ENCODE data around the gene TMEM181. TPM values are rescaled to one million over a fixed set of nuclear protein-coding genes. Genes with fewer than 3 reads are reported as not detected.
A peak's percentile ranks its signal among the peaks of the same experiment; 100 is the strongest.

Gene TMEM181
- total and polyA plus RNA-seq, 2 of the 13 experiments (the other 11 are each of a cell fraction or from before 2014, with no cell fraction given) = 59.1 to 108 TPM

DNA sequence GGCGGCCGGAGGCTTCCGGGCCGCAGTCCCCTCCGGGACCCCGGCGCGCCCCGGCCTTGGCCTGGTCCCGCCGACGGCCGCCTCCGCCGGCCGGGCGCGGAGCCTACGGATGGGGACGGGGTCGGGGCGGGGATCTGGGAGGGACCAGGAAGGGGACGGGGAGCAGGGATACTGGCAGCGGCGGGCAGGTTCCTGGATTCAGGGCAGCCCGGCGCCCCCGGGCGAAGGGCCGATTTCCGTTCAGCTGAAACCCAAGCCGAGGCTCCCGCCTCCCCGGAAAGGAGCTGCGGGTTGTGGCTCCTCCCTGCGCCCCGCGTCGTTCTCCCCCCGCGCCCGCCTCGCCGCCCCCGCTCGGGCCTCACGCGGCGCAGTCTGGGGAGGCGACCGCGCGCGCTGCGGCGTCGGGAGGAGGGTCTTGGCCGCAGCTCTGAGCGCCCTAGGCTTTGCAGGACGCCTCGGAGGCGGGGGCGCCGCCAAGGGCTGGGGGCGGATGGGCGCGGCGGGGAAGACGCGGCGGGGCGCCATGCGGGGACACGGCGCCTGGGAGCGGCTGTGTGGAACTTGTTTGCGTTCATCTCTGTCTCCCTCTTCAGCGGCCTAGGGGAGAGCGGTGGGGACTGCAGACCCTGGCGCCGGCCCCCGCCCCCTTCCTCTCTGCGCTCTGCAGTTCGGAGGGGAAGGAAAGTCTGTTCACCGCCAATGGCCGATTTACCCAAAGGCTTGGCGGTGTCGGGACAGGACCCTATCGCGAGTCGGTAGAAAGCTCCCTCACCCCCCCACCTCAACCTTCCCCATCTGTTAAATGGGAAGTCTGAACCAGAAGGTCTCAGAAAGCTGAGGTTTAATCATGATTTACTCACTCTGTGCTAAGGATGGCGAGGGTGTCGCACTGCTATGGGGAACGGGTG lies 22.7 kb upstream of the TMEM181 start (continued):
- TF ChIP-seq, protein P1, sequence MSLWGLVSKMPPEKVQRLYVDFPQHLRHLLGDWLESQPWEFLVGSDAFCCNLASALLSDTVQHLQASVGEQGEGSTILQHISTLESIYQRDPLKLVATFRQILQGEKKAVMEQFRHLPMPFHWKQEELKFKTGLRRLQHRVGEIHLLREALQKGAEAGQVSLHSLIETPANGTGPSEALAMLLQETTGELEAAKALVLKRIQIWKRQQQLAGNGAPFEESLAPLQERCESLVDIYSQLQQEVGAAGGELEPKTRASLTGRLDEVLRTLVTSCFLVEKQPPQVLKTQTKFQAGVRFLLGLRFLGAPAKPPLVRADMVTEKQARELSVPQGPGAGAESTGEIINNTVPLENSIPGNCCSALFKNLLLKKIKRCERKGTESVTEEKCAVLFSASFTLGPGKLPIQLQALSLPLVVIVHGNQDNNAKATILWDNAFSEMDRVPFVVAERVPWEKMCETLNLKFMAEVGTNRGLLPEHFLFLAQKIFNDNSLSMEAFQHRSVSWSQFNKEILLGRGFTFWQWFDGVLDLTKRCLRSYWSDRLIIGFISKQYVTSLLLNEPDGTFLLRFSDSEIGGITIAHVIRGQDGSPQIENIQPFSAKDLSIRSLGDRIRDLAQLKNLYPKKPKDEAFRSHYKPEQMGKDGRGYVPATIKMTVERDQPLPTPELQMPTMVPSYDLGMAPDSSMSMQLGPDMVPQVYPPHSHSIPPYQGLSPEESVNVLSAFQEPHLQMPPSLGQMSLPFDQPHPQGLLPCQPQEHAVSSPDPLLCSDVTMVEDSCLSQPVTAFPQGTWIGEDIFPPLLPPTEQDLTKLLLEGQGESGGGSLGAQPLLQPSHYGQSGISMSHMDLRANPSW (CRISPR knock-in tag; IDR thresholded peaks at IDR 0.05; ENCODE audit: borderline replicate concordance) = no peak
- TF ChIP-seq ZNF616 (CRISPR knock-in tag; IDR thresholded peaks at IDR 0.05; ENCODE audit: low read depth) = peak; percentile 53; the same call in 1 of the 2 replicates
- TF ChIP-seq DNMT1 (CRISPR knock-in tag; IDR thresholded peaks at IDR 0.05) = 0 out of 2 replicates have a peak, but pooled peaks have one; percentile 23
- TF ChIP-seq, protein P2, sequence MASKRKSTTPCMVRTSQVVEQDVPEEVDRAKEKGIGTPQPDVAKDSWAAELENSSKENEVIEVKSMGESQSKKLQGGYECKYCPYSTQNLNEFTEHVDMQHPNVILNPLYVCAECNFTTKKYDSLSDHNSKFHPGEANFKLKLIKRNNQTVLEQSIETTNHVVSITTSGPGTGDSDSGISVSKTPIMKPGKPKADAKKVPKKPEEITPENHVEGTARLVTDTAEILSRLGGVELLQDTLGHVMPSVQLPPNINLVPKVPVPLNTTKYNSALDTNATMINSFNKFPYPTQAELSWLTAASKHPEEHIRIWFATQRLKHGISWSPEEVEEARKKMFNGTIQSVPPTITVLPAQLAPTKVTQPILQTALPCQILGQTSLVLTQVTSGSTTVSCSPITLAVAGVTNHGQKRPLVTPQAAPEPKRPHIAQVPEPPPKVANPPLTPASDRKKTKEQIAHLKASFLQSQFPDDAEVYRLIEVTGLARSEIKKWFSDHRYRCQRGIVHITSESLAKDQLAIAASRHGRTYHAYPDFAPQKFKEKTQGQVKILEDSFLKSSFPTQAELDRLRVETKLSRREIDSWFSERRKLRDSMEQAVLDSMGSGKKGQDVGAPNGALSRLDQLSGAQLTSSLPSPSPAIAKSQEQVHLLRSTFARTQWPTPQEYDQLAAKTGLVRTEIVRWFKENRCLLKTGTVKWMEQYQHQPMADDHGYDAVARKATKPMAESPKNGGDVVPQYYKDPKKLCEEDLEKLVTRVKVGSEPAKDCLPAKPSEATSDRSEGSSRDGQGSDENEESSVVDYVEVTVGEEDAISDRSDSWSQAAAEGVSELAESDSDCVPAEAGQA (IDR thresholded peaks at IDR 0.05; ENCODE audit: low read depth) = no peak
- TF ChIP-seq, protein P2 (CRISPR knock-in tag; IDR thresholded peaks at IDR 0.05; ENCODE audit: borderline replicate concordance) = peak; percentile 49; the same call in 1 of the 2 replicates
- TF ChIP-seq ZNF570 (CRISPR knock-in tag; IDR thresholded peaks at IDR 0.05; ENCODE audit: borderline replicate concordance) = no peak
- TF ChIP-seq, protein P3, sequence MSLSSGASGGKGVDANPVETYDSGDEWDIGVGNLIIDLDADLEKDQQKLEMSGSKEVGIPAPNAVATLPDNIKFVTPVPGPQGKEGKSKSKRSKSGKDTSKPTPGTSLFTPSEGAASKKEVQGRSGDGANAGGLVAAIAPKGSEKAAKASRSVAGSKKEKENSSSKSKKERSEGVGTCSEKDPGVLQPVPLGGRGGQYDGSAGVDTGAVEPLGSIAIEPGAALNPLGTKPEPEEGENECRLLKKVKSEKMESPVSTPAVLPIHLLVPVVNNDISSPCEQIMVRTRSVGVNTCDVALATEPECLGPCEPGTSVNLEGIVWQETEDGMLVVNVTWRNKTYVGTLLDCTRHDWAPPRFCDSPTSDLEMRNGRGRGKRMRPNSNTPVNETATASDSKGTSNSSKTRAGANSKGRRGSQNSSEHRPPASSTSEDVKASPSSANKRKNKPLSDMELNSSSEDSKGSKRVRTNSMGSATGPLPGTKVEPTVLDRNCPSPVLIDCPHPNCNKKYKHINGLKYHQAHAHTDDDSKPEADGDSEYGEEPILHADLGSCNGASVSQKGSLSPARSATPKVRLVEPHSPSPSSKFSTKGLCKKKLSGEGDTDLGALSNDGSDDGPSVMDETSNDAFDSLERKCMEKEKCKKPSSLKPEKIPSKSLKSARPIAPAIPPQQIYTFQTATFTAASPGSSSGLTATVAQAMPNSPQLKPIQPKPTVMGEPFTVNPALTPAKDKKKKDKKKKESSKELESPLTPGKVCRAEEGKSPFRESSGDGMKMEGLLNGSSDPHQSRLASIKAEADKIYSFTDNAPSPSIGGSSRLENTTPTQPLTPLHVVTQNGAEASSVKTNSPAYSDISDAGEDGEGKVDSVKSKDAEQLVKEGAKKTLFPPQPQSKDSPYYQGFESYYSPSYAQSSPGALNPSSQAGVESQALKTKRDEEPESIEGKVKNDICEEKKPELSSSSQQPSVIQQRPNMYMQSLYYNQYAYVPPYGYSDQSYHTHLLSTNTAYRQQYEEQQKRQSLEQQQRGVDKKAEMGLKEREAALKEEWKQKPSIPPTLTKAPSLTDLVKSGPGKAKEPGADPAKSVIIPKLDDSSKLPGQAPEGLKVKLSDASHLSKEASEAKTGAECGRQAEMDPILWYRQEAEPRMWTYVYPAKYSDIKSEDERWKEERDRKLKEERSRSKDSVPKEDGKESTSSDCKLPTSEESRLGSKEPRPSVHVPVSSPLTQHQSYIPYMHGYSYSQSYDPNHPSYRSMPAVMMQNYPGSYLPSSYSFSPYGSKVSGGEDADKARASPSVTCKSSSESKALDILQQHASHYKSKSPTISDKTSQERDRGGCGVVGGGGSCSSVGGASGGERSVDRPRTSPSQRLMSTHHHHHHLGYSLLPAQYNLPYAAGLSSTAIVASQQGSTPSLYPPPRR (CRISPR knock-in tag; IDR thresholded peaks at IDR 0.05; ENCODE audit: borderline replicate concordance) = no peak
- no peak for TF ChIP-seq HOXA7 (CRISPR knock-in tag; IDR thresholded peaks at IDR 0.05)
- TF ChIP-seq ZFP41 (CRISPR knock-in tag; IDR thresholded peaks at IDR 0.05; ENCODE audit: borderline replicate concordance) = 0 out of 2 replicates have a peak, but pooled peaks have one; percentile 48
- no peak for TF ChIP-seq ZNF572 (CRISPR knock-in tag; IDR thresholded peaks at IDR 0.05)
- TF ChIP-seq ZNF230 (CRISPR knock-in tag; IDR thresholded peaks at IDR 0.05) = no peak
- TF ChIP-seq, protein P4, sequence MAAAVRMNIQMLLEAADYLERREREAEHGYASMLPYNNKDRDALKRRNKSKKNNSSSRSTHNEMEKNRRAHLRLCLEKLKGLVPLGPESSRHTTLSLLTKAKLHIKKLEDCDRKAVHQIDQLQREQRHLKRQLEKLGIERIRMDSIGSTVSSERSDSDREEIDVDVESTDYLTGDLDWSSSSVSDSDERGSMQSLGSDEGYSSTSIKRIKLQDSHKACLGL (CRISPR knock-in tag; IDR thresholded peaks at IDR 0.05) = 0 out of 2 replicates have a peak, but pooled peaks have one; percentile 14

Measured in HepG2 (cell line).